ENCODE data around the gene NUTM1.

The NUTM1 gene, protein sequence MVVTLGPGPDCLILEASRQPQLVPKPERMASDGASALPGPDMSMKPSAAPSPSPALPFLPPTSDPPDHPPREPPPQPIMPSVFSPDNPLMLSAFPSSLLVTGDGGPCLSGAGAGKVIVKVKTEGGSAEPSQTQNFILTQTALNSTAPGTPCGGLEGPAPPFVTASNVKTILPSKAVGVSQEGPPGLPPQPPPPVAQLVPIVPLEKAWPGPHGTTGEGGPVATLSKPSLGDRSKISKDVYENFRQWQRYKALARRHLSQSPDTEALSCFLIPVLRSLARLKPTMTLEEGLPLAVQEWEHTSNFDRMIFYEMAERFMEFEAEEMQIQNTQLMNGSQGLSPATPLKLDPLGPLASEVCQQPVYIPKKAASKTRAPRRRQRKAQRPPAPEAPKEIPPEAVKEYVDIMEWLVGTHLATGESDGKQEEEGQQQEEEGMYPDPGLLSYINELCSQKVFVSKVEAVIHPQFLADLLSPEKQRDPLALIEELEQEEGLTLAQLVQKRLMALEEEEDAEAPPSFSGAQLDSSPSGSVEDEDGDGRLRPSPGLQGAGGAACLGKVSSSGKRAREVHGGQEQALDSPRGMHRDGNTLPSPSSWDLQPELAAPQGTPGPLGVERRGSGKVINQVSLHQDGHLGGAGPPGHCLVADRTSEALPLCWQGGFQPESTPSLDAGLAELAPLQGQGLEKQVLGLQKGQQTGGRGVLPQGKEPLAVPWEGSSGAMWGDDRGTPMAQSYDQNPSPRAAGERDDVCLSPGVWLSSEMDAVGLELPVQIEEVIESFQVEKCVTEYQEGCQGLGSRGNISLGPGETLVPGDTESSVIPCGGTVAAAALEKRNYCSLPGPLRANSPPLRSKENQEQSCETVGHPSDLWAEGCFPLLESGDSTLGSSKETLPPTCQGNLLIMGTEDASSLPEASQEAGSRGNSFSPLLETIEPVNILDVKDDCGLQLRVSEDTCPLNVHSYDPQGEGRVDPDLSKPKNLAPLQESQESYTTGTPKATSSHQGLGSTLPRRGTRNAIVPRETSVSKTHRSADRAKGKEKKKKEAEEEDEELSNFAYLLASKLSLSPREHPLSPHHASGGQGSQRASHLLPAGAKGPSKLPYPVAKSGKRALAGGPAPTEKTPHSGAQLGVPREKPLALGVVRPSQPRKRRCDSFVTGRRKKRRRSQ

DNA sequence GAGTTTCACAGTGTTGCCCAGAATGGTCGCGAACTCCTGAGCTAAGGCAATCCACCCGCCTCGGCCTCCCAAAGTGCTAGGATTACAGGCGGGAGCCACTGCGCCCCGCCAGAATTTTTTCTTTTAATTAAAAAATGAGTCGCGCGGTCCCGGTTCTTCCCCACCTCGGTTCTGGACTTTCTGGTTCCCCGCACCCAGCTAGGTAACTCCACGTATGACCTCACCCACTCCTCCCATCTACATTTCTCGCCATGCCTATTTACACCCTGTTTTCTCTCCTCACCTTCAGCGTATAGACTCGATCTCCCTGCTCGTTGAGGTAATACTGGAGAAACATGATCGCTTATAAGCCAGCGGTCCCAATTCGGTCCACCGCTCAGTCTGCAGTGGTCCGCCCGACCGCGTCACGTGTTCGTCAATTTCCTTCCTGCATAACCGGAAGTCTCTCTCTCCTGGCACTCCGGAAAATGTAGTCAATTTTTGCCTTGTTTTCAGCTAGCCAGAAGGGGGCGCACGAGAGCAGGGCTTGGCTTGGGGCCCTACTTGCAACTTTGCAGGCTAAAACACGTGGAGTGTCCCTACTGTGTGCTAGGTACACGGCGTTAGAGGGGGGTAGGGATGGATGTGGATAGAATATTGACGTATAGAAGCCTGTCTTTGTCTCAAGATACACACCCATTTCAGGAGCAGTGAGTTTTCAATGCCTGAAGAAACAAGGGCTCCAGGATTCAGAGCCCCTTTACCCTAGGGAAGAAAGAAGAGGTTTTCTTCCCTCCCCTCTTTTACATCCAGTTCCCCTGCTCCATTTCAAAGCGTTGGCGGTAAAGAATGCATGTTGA, at the start of gene NUTM1, which contains the start of gene NOP10:
TSS of gene NUTM1 (plus strand) at position 579 of the 839 bp plus-strand sequence. CDS start 382 bp downstream, outside the sequence.
TSS of gene NOP10 (minus strand) at position 400 of the 839 bp plus-strand sequence. CDS start at position 337, 63 bp downstream.
- peak; percentile 96 for DNase-seq
- in situ Hi-C loops (cut with MboI; ENCODE audit: low pct_unique_long_range_greater_than_20kb, low sequenced_read_pairs), result no loop called here

DNA sequence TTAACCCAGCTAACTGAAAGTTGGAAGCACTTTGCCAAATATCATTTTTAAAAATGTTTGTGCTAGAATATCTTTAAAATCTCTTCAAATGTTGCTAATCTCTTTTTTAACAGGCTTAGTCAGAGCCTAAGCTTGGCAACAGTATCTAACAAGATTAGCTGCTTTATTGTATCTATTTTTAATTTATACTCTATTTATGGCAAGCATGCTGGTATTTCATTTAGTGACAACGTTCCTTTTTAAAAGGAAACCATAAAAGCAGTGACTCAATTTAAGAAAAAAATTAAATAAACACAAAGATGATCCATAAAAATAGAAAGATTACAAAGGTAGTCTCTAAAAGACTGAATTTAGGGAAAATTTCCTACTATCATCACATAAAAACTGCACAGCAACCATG, 46.1 kb upstream of the NUTM1 start:
- in situ Hi-C loops (cut with MboI; ENCODE audit: low pct_unique_long_range_greater_than_20kb, low sequenced_read_pairs), result no loop called here

DNA sequence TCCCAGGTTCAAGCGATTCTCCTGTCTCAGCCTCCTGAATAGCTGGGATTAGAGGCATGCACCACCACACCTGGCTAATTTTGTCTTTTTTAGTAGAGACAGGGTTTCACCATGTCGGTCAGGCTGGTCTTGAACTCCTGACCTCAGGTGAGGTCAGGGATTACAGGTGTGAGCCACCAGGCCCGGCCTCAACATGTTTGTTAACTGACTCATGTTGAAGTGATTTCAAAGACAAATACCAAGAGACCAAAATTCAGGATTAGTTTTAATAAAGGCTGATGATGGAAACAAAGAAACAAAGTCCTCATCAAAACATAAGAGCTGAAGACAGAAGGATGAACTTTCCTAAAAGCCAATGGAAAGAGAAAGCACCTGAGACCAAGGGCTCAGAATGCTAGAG, 42.1 kb upstream of the NUTM1 start:
- DNase-seq, result no peak
- in situ Hi-C loops (cut with MboI; ENCODE audit: low pct_unique_long_range_greater_than_20kb, low sequenced_read_pairs), result no loop called here

More for the DNA sequence above, 46.1 kb upstream of the NUTM1 start:
- no peak for DNase-seq

DNA sequence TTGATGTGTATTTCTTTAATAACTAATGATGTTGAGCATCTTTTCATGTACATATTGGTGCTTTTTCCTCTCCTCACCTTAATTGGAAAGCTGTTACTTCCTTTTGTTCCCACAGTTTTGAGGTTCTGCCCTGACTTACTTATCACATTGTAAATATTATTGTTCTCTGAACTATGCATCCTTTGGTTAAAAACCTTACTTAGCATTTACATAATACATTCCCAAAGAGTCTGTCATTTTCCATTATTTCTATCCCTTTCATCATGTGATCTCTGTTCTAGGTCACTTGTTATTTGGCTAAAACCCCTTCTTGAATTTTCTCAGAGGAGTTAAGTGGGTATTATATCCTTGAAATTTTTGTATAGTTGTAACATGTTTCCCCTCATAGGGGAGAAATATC, 38.5 kb upstream of the NUTM1 start:
- DNase-seq, result no peak
- in situ Hi-C loops (cut with MboI; ENCODE audit: low pct_unique_long_range_greater_than_20kb, low sequenced_read_pairs), result no loop called here

DNA sequence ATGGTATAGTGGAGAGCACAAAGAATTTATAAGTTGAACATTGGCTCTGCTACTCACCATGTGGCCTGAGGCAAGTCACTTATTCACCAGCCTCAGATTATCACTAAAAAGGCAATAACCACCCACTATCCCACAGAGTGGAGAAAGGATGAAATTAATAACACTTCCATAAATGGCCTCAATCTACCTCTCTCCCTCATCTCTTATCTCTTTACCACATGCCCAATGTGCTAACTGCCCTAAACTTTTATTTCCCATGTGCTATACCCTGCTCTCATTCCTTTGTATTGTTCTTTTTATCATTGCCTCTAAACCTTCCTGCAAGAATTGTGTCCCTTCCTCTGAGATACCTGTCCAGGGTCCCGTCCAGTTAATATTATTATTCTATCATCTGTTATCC, 31.6 kb upstream of the NUTM1 start:
- in situ Hi-C loops (cut with MboI; ENCODE audit: low pct_unique_long_range_greater_than_20kb, low sequenced_read_pairs), result no loop called here
- DNase-seq, result no peak

DNA sequence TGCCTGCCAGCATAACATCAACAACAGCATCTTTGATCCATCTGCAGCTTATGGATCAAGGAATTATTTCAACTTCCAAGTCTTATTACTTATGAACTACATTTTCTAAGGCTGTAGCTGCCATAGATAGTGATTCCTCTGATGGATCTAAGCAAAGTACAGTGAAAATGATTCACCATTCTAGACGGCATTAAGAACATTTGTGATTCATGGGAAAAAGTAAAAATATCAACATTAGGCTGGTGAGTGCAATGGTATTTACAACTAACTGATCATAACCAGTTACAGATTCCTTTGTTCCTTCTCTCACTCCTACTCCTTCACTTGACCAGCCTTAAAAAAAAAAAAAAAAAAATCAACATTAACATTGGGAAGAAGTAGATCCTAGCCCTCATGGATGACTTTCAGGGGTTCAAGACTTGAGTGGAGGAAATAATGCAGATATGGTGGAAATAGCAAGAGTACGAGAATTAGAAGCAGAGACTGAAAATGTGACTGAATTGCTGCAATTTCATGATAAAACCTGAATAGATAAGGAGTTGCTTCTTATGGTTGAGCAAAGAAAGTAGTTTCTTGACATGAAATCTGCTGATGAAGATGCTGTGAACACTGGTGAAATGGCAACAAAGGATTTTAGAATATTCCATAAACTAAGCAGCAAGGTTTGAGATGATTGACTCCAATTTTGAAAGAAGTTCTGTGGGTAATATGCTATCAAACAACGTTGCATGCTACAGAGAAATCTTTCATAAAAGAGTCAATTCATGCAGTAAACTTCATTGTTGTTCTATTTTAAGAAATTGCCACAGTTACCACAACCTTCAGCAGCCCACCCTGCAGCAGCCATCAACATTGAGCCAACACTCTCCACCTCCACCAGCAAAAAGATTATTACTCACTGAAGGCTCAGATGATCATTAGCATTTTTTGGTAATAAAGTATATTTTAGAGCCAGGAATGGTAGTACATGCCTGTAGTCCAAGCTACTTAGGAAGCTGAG, 28.3 kb upstream of the NUTM1 start:
- no peak for DNase-seq
- in situ Hi-C loops (cut with MboI; ENCODE audit: low pct_unique_long_range_greater_than_20kb, low sequenced_read_pairs), result no loop called here

DNA sequence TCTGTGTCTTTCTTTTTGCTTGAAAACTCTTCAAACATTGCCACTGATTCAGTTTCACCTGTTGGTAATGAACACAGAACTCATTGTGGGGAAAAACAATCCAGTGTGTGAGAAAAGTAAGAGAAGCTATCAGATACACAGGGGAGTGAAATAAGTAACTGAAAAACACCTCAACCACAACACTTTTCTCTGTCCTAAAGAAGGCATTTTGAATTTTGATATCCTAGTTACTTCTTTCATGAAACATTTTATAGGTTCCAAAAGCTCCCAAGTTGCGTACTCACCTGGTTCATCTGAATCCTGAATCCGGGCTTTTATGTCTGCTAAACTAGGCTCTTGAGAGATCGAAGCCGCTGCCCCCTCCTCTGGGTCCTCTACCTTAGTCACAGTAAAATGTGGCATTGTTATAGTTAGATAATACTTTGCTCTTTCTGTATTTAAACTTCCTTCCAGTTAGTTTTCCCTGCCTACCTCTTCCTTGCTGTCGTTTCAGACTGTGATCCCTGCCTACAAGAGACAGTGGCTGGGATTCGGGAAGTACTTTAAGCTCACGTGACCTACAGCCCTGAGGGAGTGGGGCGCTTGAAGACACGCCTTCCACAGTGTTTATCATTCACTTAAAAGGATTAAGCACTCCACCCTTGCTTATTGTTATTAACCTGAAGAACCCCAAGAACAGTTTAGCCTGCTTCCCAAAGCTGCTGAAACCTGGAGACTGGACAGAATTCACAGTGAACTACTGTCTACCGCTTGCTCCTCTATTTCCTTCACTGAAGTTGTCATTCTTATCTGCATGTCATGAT, 24.6 kb upstream of the NUTM1 start:
- in situ Hi-C loops (cut with MboI; ENCODE audit: low pct_unique_long_range_greater_than_20kb, low sequenced_read_pairs), result no loop called here

DNA sequence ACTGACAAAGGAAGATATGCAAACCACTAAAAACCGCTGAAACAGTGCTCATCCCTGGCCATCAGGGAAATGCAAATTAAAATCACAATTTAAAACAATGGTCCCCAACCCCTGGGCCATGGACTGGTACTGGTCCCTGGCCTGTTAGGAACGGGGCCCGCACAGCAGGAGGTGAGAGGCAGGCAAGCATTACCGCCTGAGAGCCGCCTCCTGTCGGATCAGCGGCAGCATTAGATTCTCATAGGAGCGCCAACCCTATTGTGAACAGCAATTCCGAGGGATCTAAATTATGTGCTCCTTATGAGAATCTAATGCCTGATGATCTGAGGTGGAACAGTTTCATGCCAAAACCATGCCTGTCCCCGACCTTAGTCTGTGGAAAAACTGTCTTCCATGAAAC, 19.9 kb upstream of the NUTM1 start:
- no peak for DNase-seq
- in situ Hi-C loops (cut with MboI; ENCODE audit: low pct_unique_long_range_greater_than_20kb, low sequenced_read_pairs), result no loop called here

More for the DNA sequence above, 24.6 kb upstream of the NUTM1 start:
- DNase-seq, result peak; percentile 78

DNA sequence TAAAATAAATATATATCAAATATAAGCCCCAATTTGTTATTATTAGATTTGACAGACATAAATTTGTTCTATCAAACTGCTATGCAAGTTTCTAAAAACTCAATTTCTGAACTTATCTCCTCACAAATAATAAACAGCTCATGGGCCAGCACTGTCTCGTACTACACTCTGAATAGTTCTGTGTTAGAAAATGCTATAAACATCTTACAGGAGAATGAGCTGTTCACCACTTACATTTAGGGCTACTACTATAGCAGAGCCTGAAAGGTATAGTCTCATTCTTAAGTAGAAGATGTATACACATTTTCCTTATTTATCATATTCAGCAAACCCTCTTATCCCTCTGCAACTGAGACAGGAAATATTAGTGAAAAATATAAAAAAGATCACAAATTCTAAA, 18.2 kb upstream of the NUTM1 start:
- DNase-seq, result no peak
- in situ Hi-C loops (cut with MboI; ENCODE audit: low pct_unique_long_range_greater_than_20kb, low sequenced_read_pairs), result no loop called here

DNA sequence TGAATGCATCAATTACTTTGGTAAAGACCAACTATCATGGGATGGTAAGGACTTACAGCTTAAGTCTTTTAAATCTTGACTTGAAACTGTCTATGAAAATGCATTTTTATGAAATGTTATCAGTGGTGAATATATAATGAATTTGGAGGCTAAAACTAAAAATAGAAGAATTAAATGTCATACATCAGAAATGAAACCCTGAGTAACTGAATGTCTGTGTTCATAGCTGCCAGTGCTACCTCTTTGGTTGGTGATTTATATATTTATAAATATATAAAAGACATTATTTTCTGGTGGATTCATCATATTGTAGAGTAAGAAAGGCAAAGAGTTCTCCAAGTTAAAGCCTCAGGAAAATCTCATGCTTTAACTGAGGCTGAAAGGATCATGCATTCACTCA, 17.7 kb upstream of the NUTM1 start:
- in situ Hi-C loops (cut with MboI; ENCODE audit: low pct_unique_long_range_greater_than_20kb, low sequenced_read_pairs), result no loop called here
- no peak for DNase-seq

DNA sequence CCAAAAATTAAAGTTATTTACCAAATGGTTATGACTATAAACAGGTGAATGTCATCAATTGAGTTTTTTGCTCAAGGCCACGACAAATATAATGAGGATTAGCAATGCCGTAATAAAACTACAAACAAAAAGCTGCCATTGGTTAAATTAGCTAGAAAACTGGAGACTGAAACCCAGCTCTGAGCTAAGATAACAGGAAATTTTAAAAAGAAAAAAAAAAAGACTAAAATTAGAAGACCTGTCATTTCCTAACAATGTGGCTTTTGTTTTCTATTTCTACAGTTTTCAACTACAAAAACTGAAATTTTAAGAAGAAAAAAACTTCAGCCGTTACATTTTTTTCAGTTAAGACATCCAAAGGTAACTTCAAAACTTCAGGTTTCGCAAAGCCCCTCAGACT, 15.2 kb upstream of the NUTM1 start:
- no peak for DNase-seq
- in situ Hi-C loops (cut with MboI; ENCODE audit: low pct_unique_long_range_greater_than_20kb, low sequenced_read_pairs), result no loop called here

DNA sequence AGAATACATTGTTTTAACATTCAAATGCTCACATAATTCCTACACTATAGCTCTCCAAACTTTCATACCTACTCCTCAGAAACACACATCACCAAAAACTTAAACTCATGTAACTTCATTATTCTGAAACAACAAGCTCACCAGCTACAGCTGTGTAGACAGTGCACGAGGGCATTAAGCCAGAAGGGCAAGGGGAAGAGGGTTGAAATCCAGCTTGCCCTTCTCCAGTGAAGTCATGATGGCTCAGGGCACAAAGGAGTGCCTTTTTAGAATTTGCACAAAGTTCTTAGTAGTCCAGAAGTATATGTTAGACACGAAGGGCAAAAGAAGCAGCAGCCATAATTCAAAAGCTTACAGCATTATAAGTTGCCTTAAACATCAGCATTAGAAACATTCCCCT, 14.1 kb upstream of the NUTM1 start:
- DNase-seq, result no peak
- in situ Hi-C loops (cut with MboI; ENCODE audit: low pct_unique_long_range_greater_than_20kb, low sequenced_read_pairs), result no loop called here

DNA sequence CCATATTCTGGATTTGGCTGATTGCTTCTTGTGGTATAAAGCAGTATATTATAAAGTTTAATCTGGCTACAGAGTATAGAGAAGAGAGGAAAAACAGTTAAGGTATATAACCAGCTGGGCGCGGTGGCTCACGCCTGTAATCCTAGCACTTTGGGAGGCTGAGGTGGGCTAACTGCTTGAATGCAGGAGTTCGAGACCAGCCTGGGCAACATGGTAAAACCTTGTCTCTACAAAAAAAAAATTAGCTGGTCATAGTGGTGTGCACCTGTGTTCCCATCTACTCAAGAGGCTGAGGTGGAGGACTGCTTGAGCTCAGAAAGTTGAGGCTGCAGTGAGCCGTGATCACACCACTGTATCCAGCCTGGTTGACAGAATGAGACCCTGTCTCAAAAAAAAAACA, 12.8 kb upstream of the NUTM1 start:
- in situ Hi-C loops (cut with MboI; ENCODE audit: low pct_unique_long_range_greater_than_20kb, low sequenced_read_pairs), result no loop called here
- no peak for DNase-seq

DNA sequence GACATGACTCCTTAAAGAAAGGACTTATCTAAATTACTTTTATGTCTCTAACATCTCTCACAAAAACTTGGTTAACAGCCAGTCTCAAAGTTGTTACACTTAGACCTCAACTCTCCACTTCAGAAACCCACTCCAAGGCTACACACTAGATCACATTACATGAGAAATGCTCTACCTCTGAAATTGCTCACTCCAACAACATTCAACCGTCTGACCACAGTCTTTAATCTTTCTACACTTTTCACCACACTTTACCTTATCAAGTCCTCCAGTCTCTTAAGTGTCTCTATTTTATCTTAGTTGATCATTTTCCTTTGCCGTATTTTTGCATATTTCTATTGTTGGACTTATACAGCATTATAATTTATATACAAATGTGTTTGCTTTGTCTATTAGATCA, 11.3 kb upstream of the NUTM1 start:
- DNase-seq, result peak; percentile 48
- in situ Hi-C loops (cut with MboI; ENCODE audit: low pct_unique_long_range_greater_than_20kb, low sequenced_read_pairs), result no loop called here

DNA sequence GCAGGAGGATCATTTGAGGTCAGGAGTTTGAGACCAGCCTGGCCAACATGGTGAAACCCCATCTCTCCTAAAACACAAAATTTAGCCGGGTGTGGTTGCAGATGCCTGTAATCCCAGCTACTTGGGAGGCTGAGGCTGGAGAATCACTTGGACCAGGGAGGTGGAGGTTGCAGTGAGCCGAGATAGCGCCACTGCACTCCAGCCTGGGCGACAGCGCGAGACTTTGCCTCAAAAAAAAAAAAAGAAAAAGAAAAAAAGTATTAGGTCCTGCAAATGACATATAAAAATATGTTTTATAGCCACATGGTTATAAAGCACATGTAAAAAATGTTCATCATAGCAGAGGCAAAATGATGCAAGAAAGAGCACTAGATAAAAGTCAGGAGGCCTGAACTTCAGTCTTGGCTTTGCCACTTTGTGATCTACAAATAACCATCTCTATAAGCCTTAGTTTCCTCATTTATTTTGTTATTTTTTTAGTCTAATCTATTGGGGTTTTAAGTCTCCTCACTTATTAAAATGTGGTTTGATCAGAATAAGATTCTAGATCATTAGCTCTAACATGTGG, 10.5 kb upstream of the NUTM1 start:
- in situ Hi-C loops (cut with MboI; ENCODE audit: low pct_unique_long_range_greater_than_20kb, low sequenced_read_pairs), result no loop called here
- no peak for DNase-seq

DNA sequence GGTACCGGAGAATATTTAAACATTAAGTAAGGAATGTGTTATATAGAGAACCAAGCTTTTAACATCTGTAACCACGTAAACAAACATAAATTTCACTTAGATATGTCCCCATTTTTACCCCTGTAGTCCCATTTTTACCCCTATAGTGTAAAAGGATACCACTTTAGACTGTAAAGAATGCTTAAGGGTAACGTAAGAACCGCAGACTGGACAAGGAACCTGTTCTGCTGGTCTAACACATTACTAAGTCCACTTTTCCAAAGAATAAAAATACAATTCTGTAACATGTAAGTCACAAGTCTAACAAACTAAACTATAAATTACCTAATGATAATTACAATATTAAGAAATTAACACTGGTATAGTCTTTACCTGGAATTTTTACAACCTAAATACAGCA, 8.4 kb upstream of the NUTM1 start:
- DNase-seq, result no peak
- in situ Hi-C loops (cut with MboI; ENCODE audit: low pct_unique_long_range_greater_than_20kb, low sequenced_read_pairs), result no loop called here
